Posterior vena cava (tissue), 2 donors: ENCODE data around the gene MCTP1. TPM values are rescaled to one million over a fixed set of nuclear protein-coding genes. Genes with fewer than 3 reads are reported as not detected.

Experiments
- DNase-seq: peaks from one replicate; pipeline ENCODE4 v3.0.0-alpha.2; 2020; ENCODE audit warnings: low spot score
- intact Hi-C, 2 donors: fragments of 100-400 bp; cut with DNase I; formaldehyde crosslinking; loops; one replicate each; pipeline versions ENCODE4 v1.14.1 to v1.14.2; 2022 to 2023
- total RNA-seq, 2 donors: library from RNA; stranded (reverse); fragmentation: NEBNext Ultra II Directional; extraction: Animal tissue kit (Norgen Biotek cat#: 25700); gene quantifications; one replicate each; pipeline ENCODE4 v1.2.1, GENCODE V29; 2021
- donor health status: DM: yes; HTN: yes; CAD: no.
- donor health status: DM: yes; HTN: yes; CAD: no.

The MCTP1 gene
- total RNA-seq, 2 donors from 2014 or later, result 23.8 to 38.9 TPM

GRCh38 chr5:94771742-94772141 lies 513.2 kb downstream of the MCTP1 start:
- DNase-seq, result no peak
- intact Hi-C loops, result no loop called here

GRCh38 chr5:94769996-94770395 lies 514.9 kb downstream of the MCTP1 start:
- no peak for DNase-seq
- intact Hi-C loops, result no loop called here

- intact Hi-C loops, result no loop called here
Observed at GRCh38 chr5:94761786-94762185, 523.1 kb downstream of the MCTP1 start.

GRCh38 chr5:94761055-94761454 lies 523.8 kb downstream of the MCTP1 start:
- intact Hi-C loops, result no loop called here
- no peak for DNase-seq

More at GRCh38 chr5:94761786-94762185, 523.1 kb downstream of the MCTP1 start:
- DNase-seq, result no peak

GRCh38 chr5:94759961-94760360 lies 524.9 kb downstream of the MCTP1 start:
- intact Hi-C loops, result no loop called here
- no peak for DNase-seq

GRCh38 chr5:94759022-94759421 lies 525.9 kb downstream of the MCTP1 start:
- DNase-seq, result no peak
- intact Hi-C loops, result no loop called here

- intact Hi-C loops, result no loop called here
- no peak for DNase-seq
Observed at GRCh38 chr5:94754824-94755223, 530.1 kb downstream of the MCTP1 start.

- no peak for DNase-seq
- intact Hi-C loops, result no loop called here
Observed at GRCh38 chr5:94751460-94751859, 533.4 kb downstream of the MCTP1 start.

GRCh38 chr5:94750681-94751080 lies 534.2 kb downstream of the MCTP1 start:
- intact Hi-C loops, result no loop called here
- no peak for DNase-seq

GRCh38 chr5:94749042-94749441 lies 535.9 kb downstream of the MCTP1 start:
- no peak for DNase-seq
- intact Hi-C loops, result no loop called here

- DNase-seq, result no peak
- intact Hi-C loops, result no loop called here
Observed at GRCh38 chr5:94748212-94748611, 536.7 kb downstream of the MCTP1 start.

- no peak for DNase-seq
- intact Hi-C loops, result no loop called here
Observed at GRCh38 chr5:94747371-94747770, 537.5 kb downstream of the MCTP1 start.

- intact Hi-C loops, result no loop called here
- DNase-seq, result no peak
Observed at GRCh38 chr5:94746731-94747124, 538.2 kb downstream of the MCTP1 start.

- intact Hi-C loops, result no loop called here
- DNase-seq, result no peak
Observed at GRCh38 chr5:94745786-94746730, 538.8 kb downstream of the MCTP1 start.

GRCh38 chr5:94744906-94745305 lies 540.0 kb downstream of the MCTP1 start:
- intact Hi-C loops, result no loop called here
- no peak for DNase-seq

GRCh38 chr5:94742852-94743251 lies 542.0 kb downstream of the MCTP1 start:
- no peak for DNase-seq
- intact Hi-C loops, result no loop called here

GRCh38 chr5:94740286-94740685 lies 544.6 kb downstream of the MCTP1 start:
- DNase-seq, result no peak
- intact Hi-C loops, result no loop called here

GRCh38 chr5:94736498-94736897 lies 548.4 kb downstream of the MCTP1 start:
- DNase-seq, result no peak
- intact Hi-C loops, result no loop called here

GRCh38 chr5:94731471-94731870 lies 553.4 kb downstream of the MCTP1 start:
- DNase-seq, result no peak
- intact Hi-C loops, result no loop called here

- intact Hi-C loops, result loop anchor here in 1 of 2 donors (10.0 kb wide), 1 partner anchor 320 kb away; no protein-coding TSS in a partner anchor
- DNase-seq, result no peak
Observed at GRCh38 chr5:94725142-94725541, 559.8 kb downstream of the MCTP1 start.

GRCh38 chr5:94715768-94716167 lies 569.1 kb downstream of the MCTP1 start:
- intact Hi-C loops, result no loop called here

More at GRCh38 chr5:94715768-94716167, 569.1 kb downstream of the MCTP1 start:
- no peak for DNase-seq
